SHP77 (cell line): Measurements from ENCODE around the gene HOXB8.

Source experiments
- DNase-seq, 2 experiments: peaks; one replicate each; lab custom pipeline; 2025; lab: John Stamatoyannopoulos, UW

HOXB8 gene

DNA sequence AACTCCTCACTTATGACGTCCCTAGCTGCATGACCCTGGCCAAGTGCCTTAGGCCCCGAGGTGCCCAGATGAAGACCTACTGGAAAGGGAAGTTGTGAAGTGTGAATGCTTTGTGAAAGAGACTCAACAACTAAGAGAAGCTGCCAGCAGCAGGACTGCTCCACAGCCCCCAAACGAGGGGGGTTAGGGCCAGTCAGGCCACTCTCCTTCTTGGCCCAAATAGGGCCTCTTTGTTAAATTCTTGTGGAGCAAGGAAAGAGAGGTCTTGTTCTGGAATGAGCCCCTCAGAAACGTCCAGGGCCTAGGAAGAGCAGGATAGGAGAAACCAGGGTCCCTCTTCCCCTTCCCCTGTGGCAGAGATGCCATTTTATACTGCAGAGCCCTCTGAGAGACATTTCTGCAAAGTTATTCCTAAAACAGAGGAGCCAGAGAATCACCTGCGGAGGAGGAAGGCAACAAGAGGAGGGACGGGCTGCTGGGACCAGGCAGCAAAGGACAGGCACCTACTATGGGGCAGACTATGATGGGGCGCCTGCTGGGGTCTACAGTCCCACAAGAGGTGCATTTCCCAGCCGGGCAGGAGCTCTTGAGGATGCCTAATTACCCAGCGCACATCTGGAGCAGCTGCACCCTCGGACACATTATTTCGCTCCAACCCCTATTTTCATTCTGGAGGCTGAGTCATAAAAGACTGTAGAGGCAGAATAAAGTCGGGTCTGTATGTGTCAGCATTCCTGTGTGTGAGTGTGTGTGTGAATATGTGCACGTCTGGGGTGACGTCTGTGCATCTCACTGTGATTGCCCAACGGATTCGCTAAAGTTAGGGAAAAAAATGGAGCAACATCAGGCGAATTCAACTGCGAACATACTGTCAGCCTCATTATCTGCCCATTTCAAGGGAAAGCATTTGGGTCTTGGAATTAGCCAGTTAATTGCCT is 22.5 kb upstream of the HOXB8 start:
- DNase-seq = no peak

DNA sequence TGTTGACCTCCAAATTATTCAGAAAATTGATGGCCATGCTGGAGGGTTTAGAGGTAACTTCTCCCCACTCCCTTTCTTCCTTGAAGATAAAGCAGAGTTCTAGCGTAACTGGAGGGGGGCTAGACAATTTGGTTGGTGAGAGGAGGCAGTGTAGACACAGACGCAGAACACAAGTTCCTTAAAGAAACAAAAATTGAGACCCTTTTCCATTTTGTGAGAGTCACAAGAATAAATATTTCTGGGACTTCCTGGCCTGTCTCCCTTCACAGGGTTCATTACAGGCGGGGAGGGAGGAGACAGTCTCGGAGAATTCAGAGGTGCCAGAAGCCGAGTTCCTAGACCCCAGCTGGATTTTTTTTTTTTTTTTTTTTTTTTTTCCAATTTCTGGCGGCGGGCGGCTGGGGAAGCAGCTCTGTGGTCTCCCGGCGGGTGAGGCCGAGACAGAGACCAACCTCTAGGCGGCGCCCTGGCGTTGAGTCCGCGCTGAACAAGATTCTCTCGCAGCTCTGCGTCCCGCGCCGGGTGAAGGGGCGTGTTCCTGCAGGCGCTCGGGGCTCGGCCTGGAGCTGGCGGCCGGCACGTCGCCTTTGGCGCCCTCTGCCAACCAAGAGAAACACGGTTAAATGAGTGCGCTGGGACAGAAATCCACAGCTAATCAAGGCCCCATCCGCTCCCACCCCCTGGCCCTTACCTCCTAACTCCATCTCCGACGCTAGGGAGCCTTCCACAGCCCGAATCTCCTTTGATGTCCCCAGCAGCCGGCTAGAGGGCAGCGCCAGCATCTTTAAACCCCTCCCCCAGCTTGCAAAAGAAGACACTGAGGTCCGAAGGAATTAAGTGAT is 21.3 kb upstream of the HOXB8 start:
- DNase-seq = peak; percentile 73 to 76

DNA sequence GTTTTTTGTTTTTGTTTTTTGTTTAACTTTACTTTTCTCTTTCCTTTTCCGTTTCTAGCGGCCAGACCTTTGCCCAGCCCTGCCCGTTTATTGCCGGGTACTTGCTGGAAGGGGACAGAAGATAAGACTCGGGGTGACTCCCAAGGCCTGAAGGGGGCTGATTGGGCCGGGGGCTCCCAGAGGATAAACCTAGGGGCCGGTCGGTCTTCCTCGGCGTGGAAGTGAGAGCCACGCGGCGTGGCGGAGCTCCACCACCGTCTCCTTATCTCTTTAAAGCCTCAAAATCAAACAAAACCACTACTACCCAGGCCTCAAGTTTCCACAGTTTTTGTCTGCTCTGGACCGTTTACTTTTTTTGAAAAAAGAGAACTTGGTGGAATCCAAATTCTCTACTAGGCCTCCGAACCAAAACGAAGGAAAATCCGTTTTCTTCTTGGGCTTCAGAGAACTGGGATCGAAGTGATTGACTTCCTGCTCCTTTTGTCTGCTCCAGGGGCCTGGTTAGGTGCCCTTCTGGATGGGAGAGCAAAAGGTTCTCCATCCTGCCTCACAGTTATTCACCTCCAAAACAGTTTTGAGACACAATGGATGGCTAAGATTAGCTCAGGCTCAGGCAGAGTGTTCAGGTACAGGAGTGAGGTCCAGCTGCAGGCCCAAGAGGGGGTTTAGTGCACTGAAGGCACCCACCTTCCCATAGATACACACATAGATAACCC is 19.6 kb upstream of the HOXB8 start:
- DNase-seq = no peak

DNA sequence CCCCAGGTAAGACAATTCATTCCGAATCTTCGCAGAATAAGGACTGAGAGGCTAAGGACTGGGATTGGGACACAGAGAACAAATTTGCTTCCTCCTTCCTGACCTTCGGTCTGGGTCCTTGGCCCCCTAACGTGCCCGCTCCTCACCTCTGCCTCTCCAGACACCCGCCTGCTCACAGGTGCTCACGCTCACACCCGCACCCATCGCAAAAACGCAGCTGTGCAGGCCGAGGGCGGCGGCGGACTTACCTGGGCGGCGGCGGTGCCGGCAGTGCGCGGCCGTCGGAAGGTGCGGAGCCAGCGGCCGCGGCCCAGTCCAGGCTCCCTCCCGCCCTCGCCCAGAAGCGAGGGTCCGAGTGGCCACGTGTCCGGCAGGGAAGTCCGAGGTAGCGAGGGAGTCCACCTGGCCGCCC is 18.2 kb upstream of the HOXB8 start:
- no peak for DNase-seq

DNA sequence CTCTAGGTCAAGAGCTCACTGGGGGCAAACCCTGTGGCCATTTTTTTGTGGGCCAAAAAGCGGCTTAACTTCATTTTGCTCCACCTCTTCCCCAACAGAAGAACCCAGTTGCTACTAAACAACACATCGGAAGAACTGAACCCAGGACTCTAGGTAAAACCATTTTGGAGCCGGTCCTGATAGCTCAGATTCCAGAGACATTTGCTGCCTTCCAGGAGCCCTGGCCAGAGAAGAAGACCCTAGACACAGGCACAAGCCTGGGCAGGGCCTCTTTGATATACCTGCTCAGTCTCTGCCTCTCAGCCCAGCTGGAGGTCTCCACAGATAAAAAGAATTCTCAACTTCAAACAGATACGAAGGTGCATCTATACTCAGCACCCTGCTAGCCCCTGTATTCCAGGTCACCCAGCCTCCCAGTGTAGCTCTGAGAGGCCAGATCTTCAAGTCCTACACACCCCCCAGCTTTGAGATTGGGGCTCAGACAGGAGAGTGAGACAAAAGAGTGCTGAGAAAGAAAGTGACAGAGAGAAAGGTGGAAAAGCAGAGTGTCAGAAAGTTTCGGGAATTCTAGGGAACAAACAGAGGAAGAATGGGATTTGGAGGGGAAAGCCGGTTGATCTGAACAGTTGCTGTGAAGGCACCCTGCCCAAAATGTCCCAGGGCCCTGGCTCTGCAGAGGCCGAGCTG is 17.6 kb upstream of the HOXB8 start:
- DNase-seq = no peak

DNA sequence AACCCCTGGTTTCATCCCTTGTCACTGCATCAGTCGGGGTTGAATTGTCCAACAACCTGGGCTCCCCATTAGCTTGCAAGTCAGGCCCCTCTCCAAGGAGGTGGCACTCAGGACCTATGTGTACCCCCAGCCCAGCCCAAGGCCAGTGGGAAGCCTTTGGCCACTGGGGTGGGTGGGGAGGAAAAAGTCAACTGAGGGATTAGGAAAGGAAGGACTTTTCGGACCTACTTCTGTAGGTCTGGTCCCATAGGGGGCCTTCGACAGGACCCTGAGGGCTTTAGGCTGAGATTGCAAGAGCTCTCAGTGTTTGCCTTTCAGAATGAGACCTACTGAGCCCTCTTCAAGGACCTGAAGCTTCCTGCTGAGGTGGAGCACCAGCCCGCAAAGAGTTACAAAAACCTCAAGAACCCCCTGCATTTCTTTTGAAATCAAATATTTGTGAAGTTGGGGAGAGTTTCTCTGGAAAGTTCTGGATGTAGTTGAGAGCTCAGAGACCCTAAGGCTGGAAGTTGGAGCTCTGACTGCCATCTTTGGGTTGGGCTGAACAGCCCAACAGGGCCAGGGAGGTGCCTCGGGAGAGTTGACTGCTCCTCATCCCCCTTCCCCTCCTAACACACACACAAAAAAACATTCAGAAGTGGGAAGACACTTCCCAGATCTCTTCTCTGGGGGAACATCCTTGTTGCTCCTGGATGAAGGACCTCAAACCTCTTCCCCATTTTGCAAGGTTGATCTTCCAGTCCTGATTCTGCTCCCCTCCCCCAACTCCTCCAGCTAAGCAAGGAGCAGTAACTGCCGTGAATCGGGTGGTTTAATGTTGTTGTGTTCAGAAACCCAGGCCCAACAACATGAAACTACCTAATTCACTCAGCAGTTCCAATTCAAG is 16.8 kb upstream of the HOXB8 start:
- no peak for DNase-seq

DNA sequence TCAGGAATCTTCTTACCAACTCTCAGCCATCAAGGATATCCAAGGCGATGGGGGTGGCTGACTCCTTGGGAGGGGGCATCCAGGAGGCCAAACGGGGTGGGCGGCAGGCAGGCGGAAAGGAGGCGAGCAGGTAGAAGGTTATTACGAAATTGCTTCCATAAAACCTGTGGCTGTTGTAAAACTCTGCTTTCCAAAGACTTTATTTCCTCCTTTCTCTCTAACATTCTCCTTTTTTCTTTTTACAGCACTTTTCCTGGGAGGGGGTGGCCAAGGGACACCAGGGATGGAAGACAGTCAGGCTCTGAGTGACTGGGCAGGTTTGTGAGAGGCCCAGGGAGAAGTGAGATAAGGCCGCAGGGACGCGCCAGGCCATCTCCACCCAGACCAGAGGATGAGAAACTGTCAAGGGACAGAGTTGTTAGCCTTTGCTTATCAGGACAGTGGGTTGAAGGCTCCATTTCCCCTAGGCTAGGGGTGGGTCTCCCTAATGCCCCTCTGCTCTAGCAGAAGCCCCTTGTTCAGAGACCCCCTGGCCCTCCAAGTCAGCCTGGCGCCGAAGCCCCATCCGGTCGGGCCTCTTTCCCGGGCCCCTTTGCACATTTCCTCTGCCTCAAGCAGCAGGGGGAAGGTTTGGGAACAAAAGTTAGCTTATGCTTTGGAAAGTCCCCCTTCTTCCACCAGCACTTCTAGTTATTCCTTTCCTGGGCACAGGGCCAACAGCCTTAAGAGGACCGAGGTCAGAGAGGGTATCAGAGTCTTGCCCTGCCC is 16.0 kb upstream of the HOXB8 start:
- DNase-seq = no peak

DNA sequence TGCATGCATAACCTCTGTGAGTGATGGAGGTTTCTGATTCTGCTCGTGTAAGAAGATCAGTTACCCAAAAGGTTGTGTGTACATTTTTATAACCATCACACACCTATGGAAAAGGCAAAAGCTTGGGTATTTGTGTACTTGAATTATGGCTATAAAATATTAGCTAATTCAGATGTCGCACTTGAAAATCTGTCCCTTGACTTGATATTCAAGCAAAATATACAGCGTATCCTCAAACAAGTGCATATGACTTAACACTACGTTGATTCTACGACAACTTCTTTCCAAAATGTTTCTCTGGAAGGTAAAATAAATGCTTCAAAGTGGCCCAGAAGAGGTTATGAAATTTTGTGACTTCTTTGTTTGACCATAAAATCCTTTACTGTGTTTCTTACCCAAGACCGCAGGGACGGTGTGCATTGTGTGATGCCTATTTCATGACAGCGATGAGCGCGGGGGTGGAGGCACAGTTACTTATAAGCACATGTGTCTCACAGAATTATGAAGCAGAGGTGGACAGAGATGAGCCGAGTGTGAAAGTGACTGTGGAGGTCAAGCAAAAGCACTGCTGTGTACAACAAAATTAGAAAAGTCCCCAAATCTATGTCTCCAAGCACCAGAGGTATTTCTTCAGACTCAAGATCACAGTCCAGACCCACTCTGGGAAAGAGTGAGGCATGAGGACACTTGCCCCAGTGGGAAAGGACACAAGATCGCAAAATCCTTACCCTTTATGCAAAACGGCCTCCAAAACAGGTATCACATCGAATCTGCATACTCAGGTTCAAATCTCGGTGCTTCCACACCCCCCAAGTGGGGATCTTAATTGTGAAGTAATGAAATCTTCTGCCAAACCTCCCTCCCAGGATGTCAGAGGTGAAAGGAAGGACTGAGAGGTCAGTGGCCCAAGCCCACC is 15.2 kb upstream of the HOXB8 start:
- DNase-seq = no peak

DNA sequence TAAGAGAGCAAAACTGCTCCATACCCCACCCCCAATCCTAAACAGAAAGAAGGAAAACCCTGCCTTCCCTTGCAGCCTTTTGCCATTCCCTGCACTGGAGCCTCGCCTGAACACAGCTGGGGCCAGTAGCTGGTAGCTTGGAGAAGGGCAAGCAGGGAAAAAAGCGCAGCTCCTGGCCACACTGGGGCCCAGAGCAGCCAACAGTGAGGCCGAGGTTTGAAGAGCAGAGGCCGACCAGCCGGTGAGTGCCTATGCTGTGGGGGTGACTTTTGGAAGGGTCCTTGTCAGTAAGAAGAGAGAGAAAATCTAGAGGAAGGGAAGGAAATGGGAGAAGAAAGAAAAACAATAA is 14.3 kb upstream of the HOXB8 start:
- DNase-seq = no peak

DNA sequence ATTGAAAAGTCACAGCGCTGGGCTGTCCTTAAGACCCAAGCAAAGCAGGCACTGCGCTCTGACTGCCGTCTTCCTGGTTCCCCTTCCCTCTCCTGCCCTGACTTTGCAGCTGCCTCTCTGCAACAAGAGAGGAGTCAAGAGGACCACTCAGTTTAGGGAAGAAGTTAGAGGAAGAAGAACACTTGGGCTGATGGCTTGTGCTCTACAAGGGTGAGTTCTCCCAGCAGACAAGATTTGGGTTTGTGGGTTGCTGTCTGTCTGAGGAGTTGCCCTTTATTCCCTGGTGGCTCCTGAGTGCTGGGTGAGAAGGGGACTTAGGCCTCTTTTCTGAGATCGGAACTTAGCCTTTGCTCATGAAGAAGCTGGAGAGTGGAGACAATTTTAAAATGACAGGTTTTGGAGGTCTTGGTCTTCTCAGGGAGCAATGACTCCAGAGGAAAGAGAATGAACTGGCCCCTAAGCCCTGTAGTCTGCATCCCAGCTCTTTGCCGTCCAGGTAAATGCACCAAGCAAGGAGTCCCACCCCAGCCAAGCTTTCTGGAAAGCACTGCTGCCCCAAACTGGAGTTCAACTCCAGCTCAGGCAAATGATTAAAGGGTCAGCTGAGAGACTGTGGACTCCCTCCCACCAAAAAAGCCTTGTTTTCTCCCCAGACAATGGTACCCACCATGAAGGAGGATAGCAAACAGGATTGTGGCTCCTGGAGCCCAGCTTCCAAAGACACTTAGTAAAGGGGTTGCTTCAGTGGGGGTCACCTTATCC is 13.7 kb upstream of the HOXB8 start:
- no peak for DNase-seq

DNA sequence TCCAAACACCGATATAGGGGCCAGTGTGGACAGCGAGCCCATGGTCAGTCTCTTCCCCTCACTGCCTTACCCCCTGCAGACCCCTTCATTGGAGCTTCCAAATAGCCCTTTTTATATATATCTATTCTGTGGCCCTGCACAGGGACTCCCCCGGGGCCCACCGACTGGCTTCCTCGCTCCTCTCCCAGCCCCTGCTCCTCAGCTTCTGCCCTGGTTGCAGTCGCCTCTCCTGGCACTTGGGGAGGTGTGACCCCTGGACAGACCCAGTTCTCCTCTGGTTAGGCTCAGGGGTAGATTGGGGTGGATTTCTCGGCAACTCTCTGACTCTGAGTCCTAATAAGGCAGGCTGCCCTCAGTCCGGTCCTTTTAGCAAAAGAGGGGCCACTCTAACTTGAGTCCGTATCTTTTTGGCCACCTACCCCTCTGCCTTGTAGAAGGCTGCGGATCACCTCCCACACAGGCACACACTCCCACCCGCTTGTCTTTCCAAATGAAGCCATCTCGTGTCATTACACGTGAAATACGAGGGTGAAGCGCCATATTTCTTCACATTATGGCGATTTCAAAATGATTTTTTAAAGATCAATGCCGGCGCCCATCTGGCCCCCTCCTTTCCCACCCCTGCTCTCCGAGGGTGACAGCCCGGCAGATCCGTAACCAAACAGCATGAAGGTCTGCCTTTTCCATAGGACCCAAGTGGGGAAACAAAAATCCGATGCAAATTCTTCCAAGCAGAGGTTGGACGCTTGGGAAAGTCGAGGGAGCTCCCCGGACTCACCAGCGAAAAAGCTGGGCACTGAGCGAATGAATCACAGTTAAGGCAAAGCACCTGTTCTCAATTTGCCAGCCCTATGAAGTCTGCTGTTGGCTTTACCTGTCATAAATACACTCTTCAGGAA is 12.8 kb upstream of the HOXB8 start:
- no peak for DNase-seq

DNA sequence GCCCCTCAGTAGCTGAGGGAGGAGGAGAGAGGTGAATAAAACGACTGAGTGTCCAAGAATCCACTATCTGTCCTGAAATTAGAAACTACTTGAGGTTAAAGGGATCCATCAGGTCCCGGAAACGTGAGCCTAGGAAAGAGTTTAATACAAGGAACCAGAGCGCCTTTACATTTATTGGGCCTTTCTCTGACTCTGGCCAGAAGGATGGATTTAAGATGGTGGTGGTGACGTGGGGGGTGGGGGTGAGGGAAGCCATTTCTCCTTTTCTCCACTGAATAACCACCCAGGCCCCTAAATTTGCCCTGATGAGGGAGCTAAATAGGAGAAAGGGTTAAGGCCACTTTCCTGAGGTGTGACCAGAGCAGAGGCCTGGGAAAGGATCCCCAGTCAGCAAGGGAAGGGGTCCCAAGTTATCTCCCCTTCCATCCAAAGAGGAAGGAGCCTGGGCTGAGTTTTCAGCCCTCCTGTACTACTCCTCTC is 12.1 kb upstream of the HOXB8 start:
- no peak for DNase-seq

DNA sequence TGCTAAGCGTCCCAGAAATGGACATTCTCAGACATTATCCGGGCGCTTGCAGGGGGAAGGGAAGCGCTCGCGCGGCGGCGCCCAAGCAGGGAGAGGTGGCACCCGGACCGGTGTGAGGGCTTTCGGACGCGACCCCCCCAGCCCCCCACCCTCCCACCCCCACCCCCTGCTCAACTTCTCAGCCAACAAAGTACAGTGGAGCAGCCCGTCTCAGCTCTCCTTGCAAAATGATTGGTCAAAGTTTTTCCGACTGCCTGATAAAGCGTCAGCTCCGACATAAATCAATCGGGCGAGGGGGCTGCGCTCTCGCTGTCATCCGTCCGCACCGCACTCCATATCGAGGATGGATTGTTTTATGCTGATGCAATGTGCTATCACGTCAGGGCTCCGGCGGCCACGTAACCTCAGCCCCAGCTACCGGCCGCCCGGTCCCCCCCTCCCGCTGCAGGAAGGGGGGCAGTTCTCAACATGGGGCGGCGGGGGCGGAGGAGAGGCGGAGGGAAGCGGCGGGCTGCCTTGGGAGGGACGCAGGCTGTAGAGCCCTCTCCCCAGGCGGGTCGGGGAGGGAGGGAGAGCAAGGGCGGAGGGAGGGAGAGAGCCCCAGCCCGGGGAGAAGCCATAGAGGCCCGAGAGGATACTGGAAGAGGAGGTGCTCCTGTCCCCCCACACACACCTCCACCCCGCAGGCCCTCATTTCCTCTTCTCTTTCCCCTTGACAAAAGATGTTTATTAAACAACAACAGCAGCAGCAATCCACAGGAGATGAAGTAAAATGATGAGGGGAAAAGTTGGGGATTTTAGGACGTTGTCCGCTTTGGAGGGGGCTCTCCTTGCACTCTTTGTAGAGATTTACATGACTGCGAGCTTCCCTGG is 11.4 kb upstream of the HOXB8 start, which contains the start of gene HOXB9:
HOXB9 (minus strand) TSS at position 114 of the 873 bp plus-strand sequence; CDS start at position 25, 89 bp downstream.
- peak; percentile 83 to 85 for DNase-seq

DNA sequence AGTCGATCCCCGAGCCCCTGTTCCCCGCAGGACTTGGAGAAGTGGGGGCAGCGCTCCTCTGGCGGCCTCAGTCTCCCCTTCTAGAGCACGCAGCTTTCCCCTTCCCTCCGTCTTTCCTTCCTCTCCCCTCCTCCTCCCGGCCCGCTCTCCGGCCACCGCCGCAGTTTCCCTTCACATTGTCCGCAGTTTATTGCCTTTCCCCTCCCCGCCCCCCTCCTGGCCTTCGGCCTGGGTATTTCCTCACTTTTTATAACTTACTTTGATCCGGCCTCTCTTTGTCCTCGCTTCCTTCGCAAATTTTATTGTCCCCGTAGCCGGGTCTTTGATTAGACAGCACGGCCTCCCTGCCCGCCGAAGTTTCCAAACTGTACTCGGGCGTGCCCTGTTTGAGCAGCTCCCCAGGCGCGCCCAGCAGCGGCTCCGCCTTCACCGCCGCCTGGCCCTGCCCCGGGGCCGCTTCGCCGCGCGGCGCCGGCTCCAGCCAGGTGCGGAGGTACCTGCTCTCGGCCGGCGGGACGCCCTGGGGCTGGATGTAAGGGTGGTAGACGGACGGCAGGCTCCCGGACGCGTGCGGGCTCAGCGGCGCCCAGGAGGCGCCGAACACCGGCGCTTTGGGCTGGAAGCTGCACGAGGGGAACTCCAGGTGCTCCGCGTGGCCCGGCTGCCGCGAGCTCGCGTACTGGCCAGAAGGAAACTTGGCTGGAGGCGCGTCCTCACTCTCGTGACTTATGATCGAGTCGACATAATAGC is 10.6 kb upstream of the HOXB8 start:
- DNase-seq = peak; percentile 59 to 68
